Tibial nerve (tissue), 4 donors: ENCODE measurements around the gene PNPLA5. TPM values are rescaled to one million over a fixed set of nuclear protein-coding genes. Genes with fewer than 3 reads are reported as not detected.

ENCODE experiments used
- DNase-seq, 2 donors: peaks; one replicate each; pipeline ENCODE4 v3.0.0-alpha.2; 2019; ENCODE audit warnings: low spot score in 2 of 2
- H3K27ac ChIP-seq, 4 donors: fragments of 200-600 bp; sonication (generic) in 3 of 4; one replicate each; pipeline ENCODE4 v1.5.1; 2017 to 2019; ENCODE audit warnings: mild to moderate bottlenecking in 1 of 4
- H3K27me3 ChIP-seq, 2 donors: fragments of 200-600 bp; sonication (generic) in 1 of 2; one replicate each; pipeline versions ENCODE4 v1.5.1 to v1.6.0; 2017 to 2019
- H3K36me3 ChIP-seq, 3 donors: fragments of 200-600 bp; sonication (generic); one replicate each; pipeline ENCODE4 v1.5.1; 2018 to 2019
- H3K4me1 ChIP-seq, 4 donors: fragments of 200-600 bp; sonication (generic) in 3 of 4; one replicate each; pipeline ENCODE4 v1.5.1; 2017 to 2019
- H3K4me3 ChIP-seq, 4 donors: fragments of 200-600 bp; sonication (generic) in 3 of 4; one replicate each; pipeline ENCODE4 v1.5.1; 2017 to 2019; ENCODE audit warnings: mild to moderate bottlenecking in 1 of 4, moderate library complexity in 1 of 4
- H3K9me3 ChIP-seq, 4 donors: fragments of 200-600 bp; sonication (generic) in 3 of 4; one replicate each; pipeline ENCODE4 v1.5.1; 2017 to 2019
- CTCF ChIP-seq, 5 experiments: fragments of 200-600 bp in 3 of 5; fragments of 450-650 bp in 2 of 5; sonication (generic) in 3 of 5; IDR thresholded peaks; one replicate each; pipeline ENCODE4 v1.5.1; 2016 to 2019; ENCODE audit warnings: antibody characterized with exemption in 5 of 5, mild to moderate bottlenecking in 3 of 5, moderate library complexity in 2 of 5
- EP300 ChIP-seq, 2 donors: sonication (generic); formaldehyde crosslinking; IDR thresholded peaks; one replicate each; pipeline ENCODE4 v1.6.1; 2017; ENCODE audit warnings: antibody characterized with exemption in 2 of 2, mild to moderate bottlenecking in 1 of 2
- POLR2A ChIP-seq, 2 donors: fragments of 450-650 bp; IDR thresholded peaks; one replicate each; pipeline ENCODE4 v1.6.1; 2017; ENCODE audit warnings: antibody characterized with exemption in 2 of 2, mild to moderate bottlenecking in 2 of 2, moderate library complexity in 2 of 2
- WGBS, 2 donors: methylation state at CpG; one replicate each; pipeline ENCODE4 v1.1.5; 2018; 5-methylcytosine and 5-hydroxymethylcytosine counted together
- total RNA-seq, 4 donors: library from RNA; depleted of rRNA; stranded (reverse); fragments of >200 nt; gene quantifications; one replicate each; pipeline ENCODE4 v1.1.0, GENCODE V29; 2016

Gene PNPLA5
- total RNA-seq, 4 donors from 2014 or later, result not detected

GRCh38 chr22:43901976-43902643 is 10.3 kb upstream of the PNPLA5 start:
- TF ChIP-seq POLR2A (IDR thresholded peaks at IDR 0.05) (no peak), EP300 (IDR thresholded peaks at IDR 0.05) (no peak), CTCF (IDR thresholded peaks at IDR 0.05) (no peak)
- Histone ChIP-seq H3K27me3 (peaks cover 0 to 7% of the 10 kb centered on the region in 2 donors), H3K36me3 (no peaks in the 10 kb centered on the region), H3K9me3 (no peaks in the 10 kb centered on the region), H3K27ac (no peak overlapping the region), H3K4me3 (no peak overlapping the region), H3K4me1 (no peaks in the 10 kb centered on the region)
- no peak for DNase-seq
- 59 to 64% methylated on average over 5 of the region's 5 CpGs for WGBS, 2 donors

GRCh38 chr22:43900206-43900605 is 8.4 kb upstream of the PNPLA5 start:
- H3K4me1 ChIP-seq, result no peaks in the 10 kb centered on the region
- H3K4me3 ChIP-seq, result no peak overlapping the region
- WGBS, 2 donors, result 59 to 60% methylated on average over 7 of the region's 7 CpGs
- no peaks in the 10 kb centered on the region for H3K9me3 ChIP-seq
- no peaks in the 10 kb centered on the region for H3K36me3 ChIP-seq
- no peak for DNase-seq
- no peak overlapping the region for H3K27ac ChIP-seq
- no peak for TF ChIP-seq POLR2A (IDR thresholded peaks at IDR 0.05)
- TF ChIP-seq EP300 (IDR thresholded peaks at IDR 0.05), result no peak
- no peak for TF ChIP-seq CTCF (IDR thresholded peaks at IDR 0.05)
- H3K27me3 ChIP-seq, result peaks cover 0 to 16% of the 10 kb centered on the region in 2 donors

- no peak overlapping the region for H3K4me3 ChIP-seq
- DNase-seq, result no peak
- H3K4me1 ChIP-seq, result no peaks in the 10 kb centered on the region
- peaks cover 0 to 18% of the 10 kb centered on the region in 2 donors for H3K27me3 ChIP-seq
- no peak overlapping the region for H3K27ac ChIP-seq
- no peaks in the 10 kb centered on the region for H3K9me3 ChIP-seq
- no peak for TF ChIP-seq EP300 (IDR thresholded peaks at IDR 0.05)
- no peak for TF ChIP-seq POLR2A (IDR thresholded peaks at IDR 0.05)
- no peak for TF ChIP-seq CTCF (IDR thresholded peaks at IDR 0.05)
- H3K36me3 ChIP-seq, result no peaks in the 10 kb centered on the region
- WGBS, 2 donors, result 62 to 66% methylated on average over 11 to 12 of the region's 12 CpGs
These were observed 6.0 kb upstream of the PNPLA5 start for GRCh38 chr22:43897751-43898261.

GRCh38 chr22:43895986-43896645 is 4.3 kb upstream of the PNPLA5 start:
- H3K36me3 ChIP-seq, result no peaks in the 10 kb centered on the region
- no peaks in the 10 kb centered on the region for H3K9me3 ChIP-seq
- no peak overlapping the region for H3K27ac ChIP-seq
- H3K4me1 ChIP-seq, result peaks cover 0 to 10% (median 0%) of the 10 kb centered on the region in 4 donors
- H3K27me3 ChIP-seq, result peaks cover 0 to 34% of the 10 kb centered on the region in 2 donors
- DNase-seq, result no peak
- no peak overlapping the region for H3K4me3 ChIP-seq
- TF ChIP-seq POLR2A (IDR thresholded peaks at IDR 0.05), result no peak
- no peak for TF ChIP-seq CTCF (IDR thresholded peaks at IDR 0.05)
- no peak for TF ChIP-seq EP300 (IDR thresholded peaks at IDR 0.05)
- WGBS, 2 donors, result 40 to 47% methylated on average over 9 to 11 of the region's 11 CpGs

GRCh38 chr22:43894122-43894521 is 2.3 kb upstream of the PNPLA5 start:
- Histone ChIP-seq H3K27ac (no peak overlapping the region), H3K27me3 (peaks cover 0 to 54% of the 10 kb centered on the region in 2 donors), H3K36me3 (no peaks in the 10 kb centered on the region), H3K9me3 (no peaks in the 10 kb centered on the region), H3K4me3 (no peak overlapping the region), H3K4me1 (peaks cover 0 to 12% (median 0%) of the 10 kb centered on the region in 4 donors)
- 81 to 82% methylated on average over 4 to 5 of the region's 5 CpGs for WGBS, 2 donors
- DNase-seq, result no peak
- TF ChIP-seq EP300 (IDR thresholded peaks at IDR 0.05) (no peak), POLR2A (IDR thresholded peaks at IDR 0.05) (no peak), CTCF (IDR thresholded peaks at IDR 0.05) (no peak)
